WTC11 (cell line): ENCODE measurements around the gene HBZ. TPM values are rescaled to one million over a fixed set of nuclear protein-coding genes. Genes with fewer than 3 reads are reported as not detected.

Experiments
- ATAC-seq: fragments of 200-7000 bp; cut with Tn5 transposase; 2 replicates; pipeline ENCODE4 v1.10.0; 2021; ENCODE audit warnings: mild to moderate bottlenecking, moderate library complexity
- CTCF ChIA-PET: fragments of 300-600 bp; sonication (Branson Sonifier 250); formaldehyde crosslinking; loops from one replicate; lab custom pipeline; 2021; ENCODE audit warnings: antibody characterized with exemption; lab: Charles Lee
- POLR2A ChIA-PET: fragments of 350-600 bp; sonication (Branson Sonifier 250); formaldehyde crosslinking; loops from one replicate; lab custom pipeline; 2021; ENCODE audit warnings: antibody characterized with exemption; lab: Charles Lee
- DNase-seq: peaks from one replicate; pipeline ENCODE4 v3.0.0; 2021; ENCODE audit warnings: low spot score
- H3K27ac Mint-ChIP-seq: 2 replicates; pipeline ENCODE4 v1.8.0; 2021; ENCODE audit warnings: mixed read lengths
- H3K27me3 Mint-ChIP-seq: 2 replicates; pipeline ENCODE4 v1.8.0; 2021; ENCODE audit warnings: low read depth, mild to moderate bottlenecking, moderate library complexity, mixed read lengths
- H3K36me3 Mint-ChIP-seq: 2 replicates; pipeline ENCODE4 v1.8.0; 2021; ENCODE audit warnings: mixed read lengths
- H3K4me1 Mint-ChIP-seq: 2 replicates; pipeline ENCODE4 v1.8.0; 2022; ENCODE audit warnings: mixed read lengths
- H3K4me3 Mint-ChIP-seq: 2 replicates; pipeline ENCODE4 v1.8.0; 2021; ENCODE audit warnings: mild to moderate bottlenecking, moderate library complexity, mixed read lengths
- H3K9me3 Mint-ChIP-seq: 2 replicates; pipeline ENCODE4 v1.8.0; 2021; ENCODE audit warnings: mixed read lengths
- AFF4 ChIP-seq: sonication (generic); formaldehyde crosslinking; IDR thresholded peaks from 2 replicates; pipeline ENCODE4 v1.8.1; 2023; ENCODE audit warnings: mild to moderate bottlenecking, missing genetic modification reagents, borderline replicate concordance
- CREB1 ChIP-seq: sonication (generic); formaldehyde crosslinking; IDR thresholded peaks from 2 replicates; pipeline ENCODE4 v1.8.0; 2023; ENCODE audit warnings: mild to moderate bottlenecking, missing genetic modification reagents
- ETV6 ChIP-seq: sonication (generic); formaldehyde crosslinking; IDR thresholded peaks from 2 replicates; pipeline ENCODE4 v1.8.1; 2022; ENCODE audit warnings: mild to moderate bottlenecking, missing genetic modification reagents
- IRF2 ChIP-seq: sonication (generic); formaldehyde crosslinking; IDR thresholded peaks from 2 replicates; pipeline ENCODE4 v1.8.0; 2022; ENCODE audit warnings: low read depth, missing genetic modification reagents, borderline replicate concordance
- JUN ChIP-seq: sonication (generic); formaldehyde crosslinking; IDR thresholded peaks from 2 replicates; pipeline ENCODE4 v1.8.0; 2023; ENCODE audit warnings: mild to moderate bottlenecking, missing genetic modification reagents
- KAT7 ChIP-seq: sonication (generic); formaldehyde crosslinking; IDR thresholded peaks from 2 replicates; pipeline ENCODE4 v1.8.1; 2023; ENCODE audit warnings: missing genetic modification reagents, mild to moderate bottlenecking, borderline replicate concordance
- MLX ChIP-seq: sonication (generic); formaldehyde crosslinking; IDR thresholded peaks from 2 replicates; pipeline ENCODE4 v1.8.1; 2023; ENCODE audit warnings: mild to moderate bottlenecking, missing genetic modification reagents, moderate library complexity
- MYBL2 ChIP-seq: sonication (generic); formaldehyde crosslinking; IDR thresholded peaks from 2 replicates; pipeline ENCODE4 v1.8.1; 2023; ENCODE audit warnings: mild to moderate bottlenecking, moderate library complexity, missing genetic modification reagents
- NFATC4 ChIP-seq: fragments of 250-450 bp; sonication (Bioruptor Pico); IDR thresholded peaks from 2 replicates; pipeline ENCODE4 v1.9.0; 2021; ENCODE audit warnings: mild to moderate bottlenecking
- RELA ChIP-seq: sonication (generic); formaldehyde crosslinking; IDR thresholded peaks from 2 replicates; pipeline ENCODE4 v1.8.1; 2022; ENCODE audit warnings: missing genetic modification reagents, mild to moderate bottlenecking, borderline replicate concordance
- RORB ChIP-seq: fragments of 250-450 bp; sonication (Bioruptor Pico); IDR thresholded peaks from 2 replicates; pipeline ENCODE4 v1.9.0; 2021; ENCODE audit warnings: mild to moderate bottlenecking
- SMAD4 ChIP-seq: sonication (generic); formaldehyde crosslinking; IDR thresholded peaks from 2 replicates; pipeline ENCODE4 v1.8.0; 2022; ENCODE audit warnings: mild to moderate bottlenecking, missing genetic modification reagents
- TEAD4 ChIP-seq: sonication (generic); formaldehyde crosslinking; IDR thresholded peaks from 2 replicates; pipeline ENCODE4 v1.8.0; 2022; ENCODE audit warnings: mild to moderate bottlenecking, missing genetic modification reagents
- ZNF138 ChIP-seq: sonication (generic); formaldehyde crosslinking; conservative IDR thresholded peaks from 2 replicates; pipeline ENCODE4 v1.8.1; 2022; ENCODE audit warnings: mild to moderate bottlenecking, moderate library complexity, missing genetic modification reagents
- ZNF263 ChIP-seq: sonication (generic); formaldehyde crosslinking; IDR thresholded peaks from 2 replicates; pipeline ENCODE4 v1.8.1; 2022; ENCODE audit warnings: low read depth, mild to moderate bottlenecking, moderate library complexity, missing genetic modification reagents
- ZNF396 ChIP-seq: fragments of 250-450 bp; sonication (Bioruptor Pico); IDR thresholded peaks from 2 replicates; pipeline ENCODE4 v1.8.0; 2021; ENCODE audit warnings: mild to moderate bottlenecking, moderate library complexity, borderline replicate concordance
- ZNF423 ChIP-seq: fragments of 250-450 bp; sonication (Bioruptor Pico); IDR thresholded peaks from 2 replicates; pipeline ENCODE4 v2.1.2; 2022; ENCODE audit warnings: mild to moderate bottlenecking, moderate library complexity
- ZNF512 ChIP-seq: sonication (generic); formaldehyde crosslinking; IDR thresholded peaks from 2 replicates; pipeline ENCODE4 v1.8.1; 2022; ENCODE audit warnings: missing genetic modification reagents, borderline replicate concordance
- total RNA-seq: library from RNA; stranded (reverse); gene quantifications from 3 replicates; pipeline ENCODE4 v1.2.3, GENCODE V29; 2021
- TF ChIP-seq, protein P1 (sequence below): sonication (generic); formaldehyde crosslinking; IDR thresholded peaks from 2 replicates; pipeline ENCODE4 v1.8.0; 2022; ENCODE audit warnings: missing genetic modification reagents
- TF ChIP-seq, protein P2 (sequence below): fragments of 250-450 bp; sonication (Bioruptor Pico); IDR thresholded peaks from 2 replicates; pipeline ENCODE4 v1.9.0; 2021; ENCODE audit warnings: moderate library complexity, mild to moderate bottlenecking, inconsistent platforms, borderline replicate concordance
- TF ChIP-seq, protein P3 (sequence below): sonication (generic); formaldehyde crosslinking; IDR thresholded peaks from 2 replicates; pipeline ENCODE4 v1.8.1; 2023; ENCODE audit warnings: mild to moderate bottlenecking, missing genetic modification reagents, moderate library complexity

Gene HBZ
- total RNA-seq, 1 experiment from 2014 or later, result 0.52 TPM

DNA sequence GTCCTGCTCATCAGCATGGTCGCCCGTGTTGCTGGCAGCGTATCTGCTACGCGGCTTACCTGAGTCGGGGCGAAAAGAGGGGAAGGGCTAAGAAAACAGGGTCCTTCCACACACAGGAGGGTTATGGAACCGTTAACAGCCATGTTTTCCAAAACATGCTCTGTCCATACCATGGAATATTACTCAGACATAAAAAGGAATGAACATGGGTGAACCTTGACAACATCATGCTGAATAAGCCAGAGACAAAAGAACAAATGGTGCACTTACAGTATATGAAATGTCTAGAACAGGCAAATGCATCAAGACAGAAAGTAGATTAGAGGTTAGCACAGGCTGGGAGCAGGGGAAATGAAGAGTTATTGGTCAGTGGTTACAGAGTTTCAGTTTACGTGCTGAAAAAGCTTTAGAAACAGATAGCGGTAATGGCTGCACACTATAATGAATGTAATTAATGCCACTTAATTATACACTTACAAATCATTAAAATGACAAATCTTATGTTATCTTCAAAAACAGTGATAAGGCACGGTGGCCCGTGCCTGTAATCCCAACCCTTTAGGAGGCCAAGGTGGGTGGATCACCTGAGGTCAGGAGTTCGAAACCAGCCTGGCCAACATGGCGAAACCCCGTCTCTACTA lies 21.8 kb upstream of the HBZ start:
- Mint-ChIP-seq H3K4me3 (no peak overlapping the region), H3K27ac (no peak overlapping the region), H3K4me1 (no peaks in the 10 kb centered on the region)
- ChIA-PET POLR2A (no interaction called here), CTCF (interaction anchor here (1.1 to 5.4 kb wide), 2 partner anchors 13 to 24 kb away, joined by 9 to 27 read pairs; no protein-coding TSS in a partner anchor)
- DNase-seq, result no peak
- TF ChIP-seq MYBL2 (CRISPR knock-in tag), result no peak
- no peak for TF ChIP-seq KAT7 (CRISPR knock-in tag)
- no peak for TF ChIP-seq ZNF512
- no peak for TF ChIP-seq RELA (CRISPR knock-in tag)
- no peak for TF ChIP-seq ZNF138 (CRISPR knock-in tag)
- TF ChIP-seq ZNF396 (CRISPR knock-in tag), result no peak
- TF ChIP-seq, all 79 proteins: peak for 0
- ATAC-seq, result no peak
- Mint-ChIP-seq H3K36me3 (no peaks in the 10 kb centered on the region), H3K9me3 (no peaks in the 10 kb centered on the region), H3K27me3 (no peaks in the 10 kb centered on the region)

- no peak for ATAC-seq
- Mint-ChIP-seq H3K36me3 (no peaks in the 10 kb centered on the region), H3K4me3 (no peak overlapping the region), H3K9me3 (no peaks in the 10 kb centered on the region), H3K4me1 (no peaks in the 10 kb centered on the region), H3K27me3 (no peaks in the 10 kb centered on the region), H3K27ac (peak overlapping the region; percentile 43; the same call in 1 of the 2 replicates)
- ChIA-PET POLR2A (no interaction called here), CTCF (interaction anchor here (1.2 to 1.5 kb wide), 2 partner anchors 15 to 67 kb away, joined by 3 to 4 read pairs; no protein-coding TSS in a partner anchor)
- TF ChIP-seq TEAD4 (CRISPR knock-in tag) (no peak), CREB1 (CRISPR knock-in tag) (no peak), MLX (CRISPR knock-in tag) (no peak), NFATC4 (CRISPR knock-in tag) (no peak), ZNF423 (no peak), ZNF263 (no peak)
- TF ChIP-seq, protein P1, sequence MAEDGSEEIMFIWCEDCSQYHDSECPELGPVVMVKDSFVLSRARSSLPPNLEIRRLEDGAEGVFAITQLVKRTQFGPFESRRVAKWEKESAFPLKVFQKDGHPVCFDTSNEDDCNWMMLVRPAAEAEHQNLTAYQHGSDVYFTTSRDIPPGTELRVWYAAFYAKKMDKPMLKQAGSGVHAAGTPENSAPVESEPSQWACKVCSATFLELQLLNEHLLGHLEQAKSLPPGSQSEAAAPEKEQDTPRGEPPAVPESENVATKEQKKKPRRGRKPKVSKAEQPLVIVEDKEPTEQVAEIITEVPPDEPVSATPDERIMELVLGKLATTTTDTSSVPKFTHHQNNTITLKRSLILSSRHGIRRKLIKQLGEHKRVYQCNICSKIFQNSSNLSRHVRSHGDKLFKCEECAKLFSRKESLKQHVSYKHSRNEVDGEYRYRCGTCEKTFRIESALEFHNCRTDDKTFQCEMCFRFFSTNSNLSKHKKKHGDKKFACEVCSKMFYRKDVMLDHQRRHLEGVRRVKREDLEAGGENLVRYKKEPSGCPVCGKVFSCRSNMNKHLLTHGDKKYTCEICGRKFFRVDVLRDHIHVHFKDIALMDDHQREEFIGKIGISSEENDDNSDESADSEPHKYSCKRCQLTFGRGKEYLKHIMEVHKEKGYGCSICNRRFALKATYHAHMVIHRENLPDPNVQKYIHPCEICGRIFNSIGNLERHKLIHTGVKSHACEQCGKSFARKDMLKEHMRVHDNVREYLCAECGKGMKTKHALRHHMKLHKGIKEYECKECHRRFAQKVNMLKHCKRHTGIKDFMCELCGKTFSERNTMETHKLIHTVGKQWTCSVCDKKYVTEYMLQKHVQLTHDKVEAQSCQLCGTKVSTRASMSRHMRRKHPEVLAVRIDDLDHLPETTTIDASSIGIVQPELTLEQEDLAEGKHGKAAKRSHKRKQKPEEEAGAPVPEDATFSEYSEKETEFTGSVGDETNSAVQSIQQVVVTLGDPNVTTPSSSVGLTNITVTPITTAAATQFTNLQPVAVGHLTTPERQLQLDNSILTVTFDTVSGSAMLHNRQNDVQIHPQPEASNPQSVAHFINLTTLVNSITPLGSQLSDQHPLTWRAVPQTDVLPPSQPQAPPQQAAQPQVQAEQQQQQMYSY (CRISPR knock-in tag), result no peak
- TF ChIP-seq, protein P2, sequence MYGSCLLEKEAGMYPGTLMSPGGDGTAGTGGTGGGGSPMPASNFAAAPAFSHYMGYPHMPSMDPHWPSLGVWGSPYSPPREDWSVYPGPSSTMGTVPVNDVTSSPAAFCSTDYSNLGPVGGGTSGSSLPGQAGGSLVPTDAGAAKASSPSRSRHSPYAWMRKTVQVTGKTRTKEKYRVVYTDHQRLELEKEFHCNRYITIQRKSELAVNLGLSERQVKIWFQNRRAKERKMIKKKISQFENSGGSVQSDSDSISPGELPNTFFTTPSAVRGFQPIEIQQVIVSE (CRISPR knock-in tag), result no peak
- no peak for DNase-seq
Observed at GRCh38 chr16:132120-132519, 20.3 kb upstream of the HBZ start.

DNA sequence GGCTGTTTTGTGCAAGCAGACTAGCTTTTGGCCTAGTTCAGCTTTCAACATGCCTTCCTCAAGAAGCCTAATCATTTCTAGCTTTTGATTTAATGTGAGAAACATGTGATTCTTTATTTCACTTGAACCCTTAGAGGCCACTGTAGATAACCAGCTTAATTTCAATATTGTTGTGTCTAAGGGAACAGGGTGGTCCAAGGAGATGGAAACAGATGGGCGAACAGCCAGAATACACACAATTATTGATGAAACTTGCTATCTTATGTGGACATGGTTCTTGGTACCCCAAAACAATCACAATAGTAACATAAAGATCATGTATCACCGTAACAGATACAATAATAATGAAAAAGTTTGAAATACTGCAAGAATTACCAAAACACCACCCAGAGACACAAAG lies 18.7 kb upstream of the HBZ start:
- no peaks in the 10 kb centered on the region for H3K36me3 Mint-ChIP-seq
- no peak overlapping the region for H3K4me3 Mint-ChIP-seq
- POLR2A ChIA-PET, result interaction anchor here (0.6 kb wide), 1 partner anchor 189 kb away, joined by 4 read pairs; no protein-coding TSS in a partner anchor
- no peaks in the 10 kb centered on the region for H3K4me1 Mint-ChIP-seq
- ATAC-seq (no peak), DNase-seq (no peak)
- H3K27ac Mint-ChIP-seq, result peak overlapping the region; percentile 55; the same call in 1 of the 2 replicates
- CTCF ChIA-PET, result interaction anchor here (0.9 to 1.7 kb wide), 4 partner anchors 16 to 68 kb away, joined by 3 to 13 read pairs (median 8); partner anchors contain the start of gene HBQ1
- no peaks in the 10 kb centered on the region for H3K9me3 Mint-ChIP-seq
- no peaks in the 10 kb centered on the region for H3K27me3 Mint-ChIP-seq
- no peak for TF ChIP-seq SMAD4 (CRISPR knock-in tag)
- TF ChIP-seq, protein P3, sequence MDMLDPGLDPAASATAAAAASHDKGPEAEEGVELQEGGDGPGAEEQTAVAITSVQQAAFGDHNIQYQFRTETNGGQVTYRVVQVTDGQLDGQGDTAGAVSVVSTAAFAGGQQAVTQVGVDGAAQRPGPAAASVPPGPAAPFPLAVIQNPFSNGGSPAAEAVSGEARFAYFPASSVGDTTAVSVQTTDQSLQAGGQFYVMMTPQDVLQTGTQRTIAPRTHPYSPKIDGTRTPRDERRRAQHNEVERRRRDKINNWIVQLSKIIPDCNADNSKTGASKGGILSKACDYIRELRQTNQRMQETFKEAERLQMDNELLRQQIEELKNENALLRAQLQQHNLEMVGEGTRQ, result no peak
- no peak for TF ChIP-seq JUN (CRISPR knock-in tag)
- TF ChIP-seq IRF2 (CRISPR knock-in tag), result no peak
- TF ChIP-seq ETV6 (CRISPR knock-in tag), result no peak
- no peak for TF ChIP-seq RORB
- TF ChIP-seq AFF4 (CRISPR knock-in tag), result no peak
